DND-41 (cell line): ENCODE results near the gene PCP2.
"Not testable (repeated sequence)": the region's sequence is repeated elsewhere in the genome, so short reads cannot be mapped to it uniquely, and the experiment has no call there.

Source experiments
- EZH2 ChIP-seq: IDR thresholded peaks from 3 replicates; pipeline ENCODE4 v1.6.1; 2012; ENCODE audit warnings: borderline replicate concordance, low read depth, mild to moderate bottlenecking, moderate library complexity, low read length, inconsistent platforms; ENCODE audit not compliant: severe bottlenecking
- TF ChIP-seq, protein P1 (sequence below): IDR thresholded peaks from 2 replicates; pipeline ENCODE4 v1.5.1; 2012; ENCODE audit warnings: borderline replicate concordance, low read length, moderate library complexity, mild to moderate bottlenecking; ENCODE audit not compliant: poor library complexity, severe bottlenecking; ENCODE audit errors: extremely low read depth

DNA sequence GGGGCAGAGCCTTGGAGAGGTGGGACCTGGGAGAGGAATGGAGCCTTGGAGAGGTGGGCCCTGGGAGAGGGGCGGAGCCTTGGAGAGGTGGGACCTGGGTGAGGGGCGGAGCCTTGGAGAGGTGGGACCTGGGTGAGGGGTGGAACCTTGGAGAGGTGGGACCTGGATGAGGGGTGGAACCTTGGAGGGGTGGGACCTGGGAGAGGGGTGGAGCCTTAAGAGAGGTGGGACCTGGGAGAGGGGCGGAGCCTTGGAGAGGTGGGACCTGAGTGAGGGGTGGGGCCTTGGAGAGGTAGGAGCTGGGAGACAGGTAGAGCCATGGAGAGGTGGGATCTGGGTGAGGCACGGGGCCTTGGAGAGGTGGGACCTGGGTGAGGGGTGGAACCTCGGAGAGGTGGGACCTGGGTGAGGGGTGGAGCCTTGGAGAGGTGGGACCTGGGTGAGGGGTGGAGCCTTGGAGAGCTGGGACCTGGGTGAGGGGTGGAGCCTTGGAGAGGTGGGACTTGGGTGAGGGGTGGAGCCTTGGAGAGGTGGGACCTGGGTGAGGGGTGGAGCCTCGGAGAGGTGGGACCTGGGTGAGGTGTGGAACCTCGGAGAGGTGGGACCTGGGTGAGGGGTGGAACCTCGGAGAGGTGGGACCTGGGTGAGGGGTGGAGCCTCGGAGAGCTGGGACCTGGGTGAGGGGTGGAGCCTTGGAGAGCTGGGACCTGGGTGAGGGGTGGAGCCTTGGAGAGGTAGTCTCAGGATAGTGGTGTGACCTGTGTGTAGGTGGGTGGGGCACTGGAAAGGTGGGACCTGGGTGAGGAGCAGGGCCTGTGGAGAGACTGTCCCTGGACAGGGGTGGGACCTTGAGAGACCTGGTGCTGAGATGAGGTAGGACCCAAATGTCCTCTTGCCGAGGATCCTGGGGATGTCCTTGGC is 10.4 kb upstream of the PCP2 start:
- TF ChIP-seq, protein P1, sequence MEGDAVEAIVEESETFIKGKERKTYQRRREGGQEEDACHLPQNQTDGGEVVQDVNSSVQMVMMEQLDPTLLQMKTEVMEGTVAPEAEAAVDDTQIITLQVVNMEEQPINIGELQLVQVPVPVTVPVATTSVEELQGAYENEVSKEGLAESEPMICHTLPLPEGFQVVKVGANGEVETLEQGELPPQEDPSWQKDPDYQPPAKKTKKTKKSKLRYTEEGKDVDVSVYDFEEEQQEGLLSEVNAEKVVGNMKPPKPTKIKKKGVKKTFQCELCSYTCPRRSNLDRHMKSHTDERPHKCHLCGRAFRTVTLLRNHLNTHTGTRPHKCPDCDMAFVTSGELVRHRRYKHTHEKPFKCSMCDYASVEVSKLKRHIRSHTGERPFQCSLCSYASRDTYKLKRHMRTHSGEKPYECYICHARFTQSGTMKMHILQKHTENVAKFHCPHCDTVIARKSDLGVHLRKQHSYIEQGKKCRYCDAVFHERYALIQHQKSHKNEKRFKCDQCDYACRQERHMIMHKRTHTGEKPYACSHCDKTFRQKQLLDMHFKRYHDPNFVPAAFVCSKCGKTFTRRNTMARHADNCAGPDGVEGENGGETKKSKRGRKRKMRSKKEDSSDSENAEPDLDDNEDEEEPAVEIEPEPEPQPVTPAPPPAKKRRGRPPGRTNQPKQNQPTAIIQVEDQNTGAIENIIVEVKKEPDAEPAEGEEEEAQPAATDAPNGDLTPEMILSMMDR = not testable (repeated sequence)
- not testable (repeated sequence) for TF ChIP-seq EZH2
